Natural killer cell treated with Interleukin-12 subunit alpha and Interleukin-12 subunit beta and Interleukin-15 and Interleukin-18, amount 100 ng/mL, for 72 hours (primary cell): Measurements from ENCODE around the gene OR8G5. TPM values are rescaled to one million over a fixed set of nuclear protein-coding genes. Genes with fewer than 3 reads are reported as not detected.

Experiments used
- ATAC-seq, 2 donors: fragments of 150-1000 bp; cut with Tn5 transposase in 1 of 2; sonication (Bioruptor Pico), chemical (Tn5 transposase) in 1 of 2; 2 replicates each; pipeline ENCODE4 v1.10.0; 2021
- DNase-seq: peaks from one replicate; pipeline ENCODE4 v3.0.0; 2022; ENCODE audit warnings: low spot score
- H3K27ac Mint-ChIP-seq, 2 donors: 1 replicate in 1 of 2; 2 replicates in 1 of 2; pipeline ENCODE4 v1.8.0; 2022; ENCODE audit warnings: mixed read lengths in 2 of 2, mild to moderate bottlenecking in 1 of 2, moderate library complexity in 1 of 2
- H3K27me3 Mint-ChIP-seq, 2 donors: 1 replicate in 1 of 2; 2 replicates in 1 of 2; pipeline ENCODE4 v1.8.0; 2022; ENCODE audit warnings: mixed read lengths in 2 of 2
- H3K36me3 Mint-ChIP-seq: one replicate; pipeline ENCODE4 v1.8.0; 2022; ENCODE audit warnings: mixed read lengths
- H3K4me1 Mint-ChIP-seq, 2 donors: 1 replicate in 1 of 2; 2 replicates in 1 of 2; pipeline ENCODE4 v1.8.0; 2022; ENCODE audit warnings: low read depth in 2 of 2, mixed read lengths in 2 of 2, mild to moderate bottlenecking in 1 of 2
- H3K4me3 Mint-ChIP-seq: one replicate; pipeline ENCODE4 v1.8.0; 2022; ENCODE audit warnings: mixed read lengths
- H3K9me3 Mint-ChIP-seq: 2 replicates; pipeline ENCODE4 v1.8.0; 2022; ENCODE audit warnings: mixed read lengths
- total RNA-seq, 2 donors: library from RNA; stranded (reverse); gene quantifications; one replicate each; pipeline ENCODE4 v1.2.3, GENCODE V29; 2022

Gene OR8G5
- total RNA-seq, 2 donors from 2014 or later = not detected

DNA sequence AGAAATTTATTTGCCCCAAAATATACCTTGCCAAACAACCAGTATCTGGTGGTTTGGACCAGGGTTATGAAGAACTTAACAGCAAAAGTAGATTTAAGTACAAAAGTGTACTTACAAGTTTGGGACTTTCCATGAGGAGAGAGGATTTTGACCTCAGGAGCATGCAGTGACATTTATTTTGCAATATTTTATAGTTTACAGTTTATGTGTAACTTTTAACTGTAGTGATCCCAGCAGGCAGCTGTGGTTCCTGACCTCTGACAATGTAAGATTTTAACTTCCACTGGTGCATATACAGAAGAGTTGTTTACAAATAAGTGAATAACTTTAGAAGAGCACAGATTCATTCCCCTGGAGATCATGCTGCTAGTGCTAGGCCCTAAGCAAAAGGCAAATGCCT, 50.9 kb downstream of the OR8G5 start:
- peaks cover 5% of the 10 kb centered on the region for H3K9me3 Mint-ChIP-seq
- ATAC-seq = no peak
- H3K4me3 Mint-ChIP-seq = no peak overlapping the region
- no peaks in the 10 kb centered on the region for H3K4me1 Mint-ChIP-seq
- no peaks in the 10 kb centered on the region for H3K27me3 Mint-ChIP-seq
- DNase-seq = no peak
- H3K36me3 Mint-ChIP-seq = no peaks in the 10 kb centered on the region
- no peak overlapping the region for H3K27ac Mint-ChIP-seq

GRCh38 chr11:124310721-124311120, 54.5 kb downstream of the OR8G5 start:
- Mint-ChIP-seq H3K4me3 (no peak overlapping the region), H3K27me3 (no peaks in the 10 kb centered on the region), H3K36me3 (no peaks in the 10 kb centered on the region), H3K4me1 (no peaks in the 10 kb centered on the region), H3K27ac (no peak overlapping the region), H3K9me3 (peaks cover 5% of the 10 kb centered on the region)
- DNase-seq = no peak
- no peak for ATAC-seq

- H3K4me3 Mint-ChIP-seq = no peak overlapping the region
Measured at GRCh38 chr11:124311269-124311668, 55.1 kb downstream of the OR8G5 start.

DNA sequence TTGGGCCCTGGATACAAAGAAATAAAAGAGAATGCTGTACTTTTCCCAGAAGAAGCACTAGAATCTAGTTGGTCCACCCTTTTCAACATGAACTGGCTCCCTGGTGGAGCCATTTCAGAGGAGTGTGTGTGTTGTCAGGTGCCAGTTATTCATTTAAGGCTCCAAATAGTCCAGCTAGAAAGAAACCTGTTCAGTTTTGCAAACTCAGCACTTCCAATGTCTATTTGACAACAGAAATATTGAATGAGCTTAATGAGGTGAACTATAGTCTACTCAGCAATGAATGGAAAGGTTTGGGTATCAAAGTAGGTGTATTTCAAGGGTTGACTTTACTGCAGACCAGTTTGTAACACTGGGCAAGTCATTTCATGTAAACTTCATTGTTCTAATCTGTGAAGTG, 55.5 kb downstream of the OR8G5 start:
- Mint-ChIP-seq H3K4me3 (no peak overlapping the region), H3K4me1 (no peaks in the 10 kb centered on the region), H3K27ac (no peak overlapping the region), H3K27me3 (peaks cover 0 to 5% of the 10 kb centered on the region in 2 donors), H3K36me3 (peaks cover 3% of the 10 kb centered on the region), H3K9me3 (peaks cover 5% of the 10 kb centered on the region)
- ATAC-seq = no peak
- DNase-seq = no peak

More at GRCh38 chr11:124311269-124311668, 55.1 kb downstream of the OR8G5 start:
- Mint-ChIP-seq H3K27me3 (peaks cover 0 to under 1% of the 10 kb centered on the region in 2 donors), H3K27ac (no peak overlapping the region), H3K9me3 (peaks cover 5% of the 10 kb centered on the region), H3K4me1 (no peaks in the 10 kb centered on the region), H3K36me3 (no peaks in the 10 kb centered on the region)
- ATAC-seq = no peak
- DNase-seq = no peak

- Mint-ChIP-seq H3K36me3 (peaks cover 7% of the 10 kb centered on the region), H3K4me3 (no peak overlapping the region)
Measured at GRCh38 chr11:124313131-124313530, 57.0 kb downstream of the OR8G5 start.

DNA sequence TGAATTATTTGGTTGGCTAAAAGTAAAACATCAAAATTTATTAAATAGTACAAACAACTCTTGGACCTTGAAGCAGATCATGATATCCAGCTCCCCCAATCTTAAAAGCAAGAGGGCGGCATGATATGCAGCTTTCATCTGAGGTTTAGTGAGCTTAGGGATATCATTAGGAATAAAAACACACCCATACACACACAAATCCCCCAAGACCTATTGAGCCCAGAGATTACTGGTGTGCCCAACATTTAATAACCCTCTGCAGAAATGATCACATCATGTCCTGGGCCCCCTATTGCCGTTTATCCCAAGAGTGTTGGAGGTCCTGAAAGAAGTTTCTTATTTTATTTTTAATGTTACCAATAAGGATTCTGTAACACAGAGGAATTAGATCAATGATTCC, 57.7 kb downstream of the OR8G5 start, which contains the start of gene OR8D1:
Gene OR8D1 (minus strand): TSS at position 101 of the 400 bp plus-strand sequence. CDS start 3,183 bp downstream, outside the sequence.
- peaks cover 5% of the 10 kb centered on the region for H3K9me3 Mint-ChIP-seq
- DNase-seq (no peak), ATAC-seq (no peak)
- H3K4me1 Mint-ChIP-seq = no peaks in the 10 kb centered on the region
- H3K27ac Mint-ChIP-seq = no peak within 1 kb of the TSS
- H3K36me3 Mint-ChIP-seq = peaks cover 7% of the 10 kb centered on the region
- no peak within 1 kb of the TSS for H3K4me3 Mint-ChIP-seq
- peaks cover 5 to 9% of the 10 kb centered on the region in 2 donors for H3K27me3 Mint-ChIP-seq

More at GRCh38 chr11:124313131-124313530, 57.0 kb downstream of the OR8G5 start:
- Mint-ChIP-seq H3K27ac (no peak overlapping the region), H3K4me1 (no peaks in the 10 kb centered on the region), H3K27me3 (peaks cover 5 to 9% of the 10 kb centered on the region in 2 donors), H3K9me3 (peaks cover 5% of the 10 kb centered on the region)
- no peak for DNase-seq
- no peak for ATAC-seq

DNA sequence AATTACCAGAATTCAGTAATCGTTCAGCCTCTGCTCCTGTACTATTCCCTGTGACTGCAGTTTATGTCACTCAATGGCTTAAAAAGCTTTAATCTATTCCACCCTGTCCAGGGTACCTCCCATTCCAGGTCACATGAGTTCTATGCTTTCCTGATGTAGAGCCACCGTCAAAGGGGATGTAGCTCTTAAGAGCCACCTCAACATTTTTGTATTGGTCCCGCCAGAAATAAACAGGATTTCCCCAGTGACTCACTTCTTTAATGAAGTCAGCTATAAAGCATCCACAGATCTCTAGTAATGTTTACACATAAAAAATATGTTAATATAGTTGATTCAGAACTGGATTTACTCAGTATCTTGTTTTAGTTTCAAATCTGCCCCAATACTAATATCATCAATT, 58.9 kb downstream of the OR8G5 start:
- DNase-seq (no peak), ATAC-seq (no peak)
- Mint-ChIP-seq H3K36me3 (peaks cover 7% of the 10 kb centered on the region), H3K27me3 (peaks cover 5 to 9% of the 10 kb centered on the region in 2 donors), H3K4me1 (no peaks in the 10 kb centered on the region), H3K9me3 (peaks cover 5% of the 10 kb centered on the region), H3K27ac (no peak overlapping the region), H3K4me3 (no peak overlapping the region)

Other genes with a start within 250 kb of the OR8G5 start
- gene OR10G4, start 243.4 kb upstream of the OR8G5 start, total RNA-seq = not detected
- gene OR10G9, start 233.4 kb upstream of the OR8G5 start, total RNA-seq = not detected
- gene OR10G8, start 229.6 kb upstream of the OR8G5 start, total RNA-seq = not detected
- gene OR10G7, start 215.1 kb upstream of the OR8G5 start, total RNA-seq = not detected
- gene VWA5A, start 140.9 kb upstream of the OR8G5 start, total RNA-seq = 10 to 100 TPM in 1 of 2 donors, 1 to 10 TPM in 1; 4.4 to 12.5 TPM
- gene OR10D3, start 73.0 kb upstream of the OR8G5 start, total RNA-seq = not detected
- gene OR8G1, start 15.3 kb upstream of the OR8G5 start, total RNA-seq = not detected
- gene OR8D1, start 57.6 kb downstream of the OR8G5 start, total RNA-seq = not detected
- not detected for gene OR8D2, start 63.8 kb downstream of the OR8G5 start, total RNA-seq
- not detected for gene OR8B2, start 128.1 kb downstream of the OR8G5 start, total RNA-seq
- gene OR8B3, start 142.6 kb downstream of the OR8G5 start, total RNA-seq = not detected
- gene OR8B4, start 168.5 kb downstream of the OR8G5 start, total RNA-seq = not detected
- not detected for gene OR8B8, start 189.3 kb downstream of the OR8G5 start, total RNA-seq